ENCODE measurements around the gene ACSS2. TPM values are rescaled to one million over a fixed set of nuclear protein-coding genes. Genes with fewer than 3 reads are reported as not detected.

The ACSS2 gene
- total and polyA plus RNA-seq, 2 experiments from 2014 or later = 26.1 to 49.3 TPM

GRCh38 chr20:34873583-34874093 is 2.8 kb upstream of the ACSS2 start:
- Histone ChIP-seq H3K4me3 (peak overlapping the region; percentile 94; the same call in 1 of the 2 replicates), H2AFZ (peak overlapping the region; percentile 99), H3K27me3 (ENCODE audit: insufficient read depth) (peaks cover 27% of the 10 kb centered on the region), H3K36me3 (ENCODE audit: insufficient read depth) (no peaks in the 10 kb centered on the region), H4K20me1 (replicated peaks; ENCODE audit: insufficient read depth) (no peaks in the 10 kb centered on the region), H3K9me2 (ENCODE audit: insufficient read depth) (no peaks in the 10 kb centered on the region), H3F3A (replicated peaks; ENCODE audit: low read depth) (peaks cover 5% of the 10 kb centered on the region; the same call in 1 of the 2 replicates), H3K79me2 (replicated peaks; ENCODE audit: insufficient read depth) (peaks cover 26% of the 10 kb centered on the region), H3K27ac (ENCODE audit: low read depth) (no peak overlapping the region), H3K4me2 (peak overlapping the region; percentile 99), H3K4me1 (ENCODE audit: insufficient read depth) (peaks cover 20% of the 10 kb centered on the region)
- no peak overlapping the region for H3K27ac Mint-ChIP-seq
- TF ChIP-seq, protein P1, sequence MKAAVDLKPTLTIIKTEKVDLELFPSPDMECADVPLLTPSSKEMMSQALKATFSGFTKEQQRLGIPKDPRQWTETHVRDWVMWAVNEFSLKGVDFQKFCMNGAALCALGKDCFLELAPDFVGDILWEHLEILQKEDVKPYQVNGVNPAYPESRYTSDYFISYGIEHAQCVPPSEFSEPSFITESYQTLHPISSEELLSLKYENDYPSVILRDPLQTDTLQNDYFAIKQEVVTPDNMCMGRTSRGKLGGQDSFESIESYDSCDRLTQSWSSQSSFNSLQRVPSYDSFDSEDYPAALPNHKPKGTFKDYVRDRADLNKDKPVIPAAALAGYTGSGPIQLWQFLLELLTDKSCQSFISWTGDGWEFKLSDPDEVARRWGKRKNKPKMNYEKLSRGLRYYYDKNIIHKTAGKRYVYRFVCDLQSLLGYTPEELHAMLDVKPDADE (IDR thresholded peaks at IDR 0.05) = no peak
- no peak for TF ChIP-seq EZH2phosphoT487 (IDR thresholded peaks at IDR 0.05; ENCODE audit: unreplicated experiment)
- no peak for TF ChIP-seq REST (IDR thresholded peaks at IDR 0.05; ENCODE audit: unreplicated experiment)
- no peak for TF ChIP-seq CREB1 (CRISPR knock-in tag; IDR thresholded peaks at IDR 0.05; ENCODE audit: low read depth)
- no peak for ATAC-seq
- H3K27me3 Mint-ChIP-seq (ENCODE audit: insufficient read depth, low read depth, poor library complexity) = peaks cover 26% of the 10 kb centered on the region
- no peaks in the 10 kb centered on the region; the same call in 2 of the 3 replicates for H3K36me3 Mint-ChIP-seq (ENCODE audit: low read depth)
- no peaks in the 10 kb centered on the region for H3K9me3 Mint-ChIP-seq
- H3K4me1 Mint-ChIP-seq = peaks cover 33% of the 10 kb centered on the region
- H3K4me3 Mint-ChIP-seq = peak overlapping the region; percentile 69
- no peak for DNase-seq (ENCODE audit: low spot score)

DNA sequence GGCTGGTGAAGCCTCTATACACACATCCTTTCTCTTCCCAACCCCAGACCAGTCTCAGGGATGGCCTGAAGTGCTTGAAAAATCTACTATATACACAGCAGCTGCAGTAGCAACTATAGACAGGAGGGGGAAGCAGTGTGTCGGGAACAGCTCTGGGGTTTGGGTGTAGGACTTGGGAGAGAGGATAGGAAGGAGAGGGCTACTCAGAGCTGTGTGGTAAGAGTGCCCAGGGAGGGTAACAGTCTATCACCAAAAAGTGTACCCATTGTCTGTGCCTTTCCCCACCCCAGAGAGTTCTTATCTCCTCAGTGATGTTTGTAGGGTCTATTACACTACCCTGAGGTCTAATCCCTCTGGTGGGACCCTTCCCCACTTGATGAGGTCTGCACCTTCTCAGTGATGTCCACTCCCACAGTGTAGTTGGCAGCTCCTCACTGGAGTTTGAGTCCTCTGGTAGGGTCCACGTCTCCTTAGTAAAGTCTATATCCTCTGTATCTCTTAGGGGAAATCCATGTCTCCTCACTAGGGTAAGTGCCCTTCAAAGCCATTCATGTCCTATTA is 2.2 kb upstream of the ACSS2 start:
- peaks cover 26% of the 10 kb centered on the region for H3K27me3 Mint-ChIP-seq (ENCODE audit: insufficient read depth, low read depth, poor library complexity)

More for the DNA sequence above, 2.2 kb upstream of the ACSS2 start:
- Histone ChIP-seq H4K20me1 (replicated peaks; ENCODE audit: insufficient read depth) (no peaks in the 10 kb centered on the region), H3K4me1 (ENCODE audit: insufficient read depth) (peaks cover 20% of the 10 kb centered on the region), H3K4me3 (no peak overlapping the region), H2AFZ (no peak overlapping the region), H3K79me2 (replicated peaks; ENCODE audit: insufficient read depth) (peaks cover 29% of the 10 kb centered on the region), H3K27ac (ENCODE audit: low read depth) (no peak overlapping the region), H3K27me3 (ENCODE audit: insufficient read depth) (peaks cover 27% of the 10 kb centered on the region), H3K9me2 (ENCODE audit: insufficient read depth) (no peaks in the 10 kb centered on the region), H3K4me2 (0 out of 2 replicates have a peak overlapping the region, but pooled peaks have one; percentile 99), H3F3A (replicated peaks; ENCODE audit: low read depth) (peaks cover 5% of the 10 kb centered on the region; the same call in 1 of the 2 replicates), H3K36me3 (ENCODE audit: insufficient read depth) (no peaks in the 10 kb centered on the region)
- Mint-ChIP-seq H3K4me1 (peaks cover 33% of the 10 kb centered on the region), H3K4me3 (peak overlapping the region; percentile 61), H3K27ac (no peak overlapping the region), H3K9me3 (no peaks in the 10 kb centered on the region), H3K36me3 (ENCODE audit: low read depth) (no peaks in the 10 kb centered on the region; the same call in 2 of the 3 replicates)
- DNase-seq (ENCODE audit: low spot score) = peak; percentile 93
- peak; percentile 41 for ATAC-seq
- no peak for TF ChIP-seq ZNF114 (CRISPR knock-in tag; IDR thresholded peaks at IDR 0.05)
- peak; percentile 82 to 92 for TF ChIP-seq CTCF (conservative IDR thresholded peaks at IDR 0.05; ENCODE audit: low read depth in 2 of 2)

All from GM23338 (cell line).